WTC11 (cell line): ENCODE results near the gene DYNC1I1. TPM values are rescaled to one million over a fixed set of nuclear protein-coding genes. Genes with fewer than 3 reads are reported as not detected.

Experiments used
- ATAC-seq: fragments of 200-7000 bp; cut with Tn5 transposase; 2 replicates; pipeline ENCODE4 v1.10.0; 2021; ENCODE audit warnings: mild to moderate bottlenecking, moderate library complexity
- CTCF ChIA-PET: fragments of 300-600 bp; sonication (Branson Sonifier 250); formaldehyde crosslinking; loops from one replicate; lab custom pipeline; 2021; ENCODE audit warnings: antibody characterized with exemption; lab: Charles Lee
- POLR2A ChIA-PET: fragments of 350-600 bp; sonication (Branson Sonifier 250); formaldehyde crosslinking; loops from one replicate; lab custom pipeline; 2021; ENCODE audit warnings: antibody characterized with exemption; lab: Charles Lee
- DNase-seq: peaks from one replicate; pipeline ENCODE4 v3.0.0; 2021; ENCODE audit warnings: low spot score
- H3K27ac Mint-ChIP-seq: 2 replicates; pipeline ENCODE4 v1.8.0; 2021; ENCODE audit warnings: mixed read lengths
- H3K27me3 Mint-ChIP-seq: 2 replicates; pipeline ENCODE4 v1.8.0; 2021; ENCODE audit warnings: low read depth, mild to moderate bottlenecking, moderate library complexity, mixed read lengths
- H3K36me3 Mint-ChIP-seq: 2 replicates; pipeline ENCODE4 v1.8.0; 2021; ENCODE audit warnings: mixed read lengths
- H3K4me1 Mint-ChIP-seq: 2 replicates; pipeline ENCODE4 v1.8.0; 2022; ENCODE audit warnings: mixed read lengths
- H3K4me3 Mint-ChIP-seq: 2 replicates; pipeline ENCODE4 v1.8.0; 2021; ENCODE audit warnings: mild to moderate bottlenecking, moderate library complexity, mixed read lengths
- H3K9me3 Mint-ChIP-seq: 2 replicates; pipeline ENCODE4 v1.8.0; 2021; ENCODE audit warnings: mixed read lengths
- CBFB ChIP-seq: sonication (generic); formaldehyde crosslinking; IDR thresholded peaks from 2 replicates; pipeline ENCODE4 v1.8.1; 2022; ENCODE audit warnings: mild to moderate bottlenecking, low read depth, missing genetic modification reagents
- ERG ChIP-seq: fragments of 250-450 bp; sonication (Bioruptor Pico); IDR thresholded peaks from 2 replicates; pipeline ENCODE4 v1.8.0; 2021; ENCODE audit warnings: mild to moderate bottlenecking
- FOXJ3 ChIP-seq: sonication (generic); formaldehyde crosslinking; IDR thresholded peaks from 2 replicates; pipeline ENCODE4 v1.9.0; 2021; ENCODE audit warnings: missing genetic modification reagents, mild to moderate bottlenecking, borderline replicate concordance
- FOXK1 ChIP-seq: sonication (generic); formaldehyde crosslinking; IDR thresholded peaks from 2 replicates; pipeline ENCODE4 v1.8.0; 2022; ENCODE audit warnings: mild to moderate bottlenecking, moderate library complexity, missing genetic modification reagents
- FOXP1 ChIP-seq: sonication (generic); formaldehyde crosslinking; IDR thresholded peaks from 2 replicates; pipeline ENCODE4 v1.8.0; 2022; ENCODE audit warnings: missing genetic modification reagents, mild to moderate bottlenecking, moderate library complexity, borderline replicate concordance
- GABPB1 ChIP-seq: sonication (generic); formaldehyde crosslinking; IDR thresholded peaks from 2 replicates; pipeline ENCODE4 v1.8.1; 2023; ENCODE audit warnings: mild to moderate bottlenecking, missing genetic modification reagents
- GRHL2 ChIP-seq: fragments of 250-450 bp; sonication (Bioruptor Pico); IDR thresholded peaks from 2 replicates; pipeline ENCODE4 v1.8.0; 2022; ENCODE audit warnings: mild to moderate bottlenecking, moderate library complexity; ENCODE audit not compliant: insufficient replicate concordance, severe bottlenecking
- IRF2 ChIP-seq: sonication (generic); formaldehyde crosslinking; IDR thresholded peaks from 2 replicates; pipeline ENCODE4 v1.8.0; 2022; ENCODE audit warnings: low read depth, missing genetic modification reagents, borderline replicate concordance
- KAT7 ChIP-seq: sonication (generic); formaldehyde crosslinking; IDR thresholded peaks from 2 replicates; pipeline ENCODE4 v1.8.1; 2023; ENCODE audit warnings: missing genetic modification reagents, mild to moderate bottlenecking, borderline replicate concordance
- MAX ChIP-seq: sonication (generic); formaldehyde crosslinking; IDR thresholded peaks from 2 replicates; pipeline ENCODE4 v1.8.0; 2022; ENCODE audit warnings: mild to moderate bottlenecking, missing genetic modification reagents
- NFATC4 ChIP-seq: fragments of 250-450 bp; sonication (Bioruptor Pico); IDR thresholded peaks from 2 replicates; pipeline ENCODE4 v1.9.0; 2021; ENCODE audit warnings: mild to moderate bottlenecking
- NFE2L1 ChIP-seq: sonication (generic); formaldehyde crosslinking; IDR thresholded peaks from 2 replicates; pipeline ENCODE4 v1.8.1; 2023; ENCODE audit warnings: missing genetic modification reagents
- NR2C2 ChIP-seq: sonication (generic); formaldehyde crosslinking; IDR thresholded peaks from 2 replicates; pipeline ENCODE4 v1.8.0; 2022; ENCODE audit warnings: mild to moderate bottlenecking, missing genetic modification reagents
- NR3C1 ChIP-seq: sonication (generic); formaldehyde crosslinking; conservative IDR thresholded peaks from 2 replicates; pipeline ENCODE4 v1.8.1; 2023; ENCODE audit warnings: low read depth, mild to moderate bottlenecking, missing genetic modification reagents
- SMAD4 ChIP-seq: sonication (generic); formaldehyde crosslinking; IDR thresholded peaks from 2 replicates; pipeline ENCODE4 v1.8.0; 2022; ENCODE audit warnings: mild to moderate bottlenecking, missing genetic modification reagents
- TEAD4 ChIP-seq: sonication (generic); formaldehyde crosslinking; IDR thresholded peaks from 2 replicates; pipeline ENCODE4 v1.8.0; 2022; ENCODE audit warnings: mild to moderate bottlenecking, missing genetic modification reagents
- ZNF317 ChIP-seq: sonication (generic); formaldehyde crosslinking; IDR thresholded peaks from 2 replicates; pipeline ENCODE4 v1.8.1; 2023; ENCODE audit warnings: low read depth, mild to moderate bottlenecking, moderate library complexity, missing genetic modification reagents, borderline replicate concordance
- ZNF512 ChIP-seq: sonication (generic); formaldehyde crosslinking; IDR thresholded peaks from 2 replicates; pipeline ENCODE4 v1.8.1; 2022; ENCODE audit warnings: missing genetic modification reagents, borderline replicate concordance
- ZNF671 ChIP-seq: fragments of 250-450 bp; sonication (Bioruptor Pico); IDR thresholded peaks from 2 replicates; pipeline ENCODE4 v1.8.0; 2021; ENCODE audit warnings: mild to moderate bottlenecking
- total RNA-seq: library from RNA; stranded (reverse); gene quantifications from 3 replicates; pipeline ENCODE4 v1.2.3, GENCODE V29; 2021
- TF ChIP-seq, protein P1 (sequence below): fragments of 250-450 bp; sonication (Bioruptor Pico); IDR thresholded peaks from 2 replicates; pipeline ENCODE4 v1.9.0; 2021; ENCODE audit warnings: mild to moderate bottlenecking
- TF ChIP-seq, protein P2 (sequence below): sonication (generic); formaldehyde crosslinking; IDR thresholded peaks from 2 replicates; pipeline ENCODE4 v1.8.0; 2023; ENCODE audit warnings: missing genetic modification reagents
- TF ChIP-seq, protein P3 (sequence below): fragments of 200-600 bp; IDR thresholded peaks from 2 replicates; pipeline ENCODE4 v1.8.0; 2022; ENCODE audit warnings: antibody characterized with exemption
- TF ChIP-seq, protein P4 (sequence below): sonication (generic); formaldehyde crosslinking; IDR thresholded peaks from 2 replicates; pipeline ENCODE4 v1.8.0; 2022; ENCODE audit warnings: mild to moderate bottlenecking, missing genetic modification reagents
- TF ChIP-seq, protein P5 (sequence below): sonication (generic); formaldehyde crosslinking; IDR thresholded peaks from 2 replicates; pipeline ENCODE4 v1.8.1; 2023; ENCODE audit warnings: mild to moderate bottlenecking, missing genetic modification reagents

Gene DYNC1I1
- total RNA-seq, 1 experiment from 2014 or later, result 2.8 TPM

- DNase-seq (peak; percentile 84), ATAC-seq (peak; percentile 73)
- Mint-ChIP-seq H3K36me3 (no peaks in the 10 kb centered on the region), H3K27me3 (peaks cover 4% of the 10 kb centered on the region; the same call in 1 of the 2 replicates), H3K4me1 (no peaks in the 10 kb centered on the region), H3K4me3 (no peak overlapping the region), H3K27ac (no peak overlapping the region), H3K9me3 (no peaks in the 10 kb centered on the region)
- ChIA-PET POLR2A (no interaction called here), CTCF (interaction anchor here (0.6 to 1.3 kb wide), 5 partner anchors 9 to 1111 kb away, joined by 3 read pairs; partner anchors contain the start of gene DLX5)
- TF ChIP-seq, protein P1, sequence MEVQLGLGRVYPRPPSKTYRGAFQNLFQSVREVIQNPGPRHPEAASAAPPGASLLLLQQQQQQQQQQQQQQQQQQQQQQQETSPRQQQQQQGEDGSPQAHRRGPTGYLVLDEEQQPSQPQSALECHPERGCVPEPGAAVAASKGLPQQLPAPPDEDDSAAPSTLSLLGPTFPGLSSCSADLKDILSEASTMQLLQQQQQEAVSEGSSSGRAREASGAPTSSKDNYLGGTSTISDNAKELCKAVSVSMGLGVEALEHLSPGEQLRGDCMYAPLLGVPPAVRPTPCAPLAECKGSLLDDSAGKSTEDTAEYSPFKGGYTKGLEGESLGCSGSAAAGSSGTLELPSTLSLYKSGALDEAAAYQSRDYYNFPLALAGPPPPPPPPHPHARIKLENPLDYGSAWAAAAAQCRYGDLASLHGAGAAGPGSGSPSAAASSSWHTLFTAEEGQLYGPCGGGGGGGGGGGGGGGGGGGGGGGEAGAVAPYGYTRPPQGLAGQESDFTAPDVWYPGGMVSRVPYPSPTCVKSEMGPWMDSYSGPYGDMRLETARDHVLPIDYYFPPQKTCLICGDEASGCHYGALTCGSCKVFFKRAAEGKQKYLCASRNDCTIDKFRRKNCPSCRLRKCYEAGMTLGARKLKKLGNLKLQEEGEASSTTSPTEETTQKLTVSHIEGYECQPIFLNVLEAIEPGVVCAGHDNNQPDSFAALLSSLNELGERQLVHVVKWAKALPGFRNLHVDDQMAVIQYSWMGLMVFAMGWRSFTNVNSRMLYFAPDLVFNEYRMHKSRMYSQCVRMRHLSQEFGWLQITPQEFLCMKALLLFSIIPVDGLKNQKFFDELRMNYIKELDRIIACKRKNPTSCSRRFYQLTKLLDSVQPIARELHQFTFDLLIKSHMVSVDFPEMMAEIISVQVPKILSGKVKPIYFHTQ (CRISPR knock-in tag), result no peak
- 0 out of 2 replicates have a peak, but pooled peaks have one; percentile 41 for TF ChIP-seq GABPB1 (CRISPR knock-in tag)
- no peak for TF ChIP-seq FOXJ3
- no peak for TF ChIP-seq ERG (CRISPR knock-in tag)
- TF ChIP-seq NR2C2 (CRISPR knock-in tag), result no peak
- TF ChIP-seq ZNF512, result no peak
- no peak for TF ChIP-seq GRHL2 (CRISPR knock-in tag)
- TF ChIP-seq, protein P2, sequence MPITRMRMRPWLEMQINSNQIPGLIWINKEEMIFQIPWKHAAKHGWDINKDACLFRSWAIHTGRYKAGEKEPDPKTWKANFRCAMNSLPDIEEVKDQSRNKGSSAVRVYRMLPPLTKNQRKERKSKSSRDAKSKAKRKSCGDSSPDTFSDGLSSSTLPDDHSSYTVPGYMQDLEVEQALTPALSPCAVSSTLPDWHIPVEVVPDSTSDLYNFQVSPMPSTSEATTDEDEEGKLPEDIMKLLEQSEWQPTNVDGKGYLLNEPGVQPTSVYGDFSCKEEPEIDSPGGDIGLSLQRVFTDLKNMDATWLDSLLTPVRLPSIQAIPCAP (CRISPR knock-in tag), result no peak
- no peak for TF ChIP-seq ZNF671
- TF ChIP-seq FOXP1 (CRISPR knock-in tag), result no peak
- no peak for TF ChIP-seq CBFB
- TF ChIP-seq NFATC4 (CRISPR knock-in tag), result no peak
- no peak for TF ChIP-seq FOXK1 (CRISPR knock-in tag)
- no peak for TF ChIP-seq TEAD4 (CRISPR knock-in tag)
- no peak for TF ChIP-seq ZNF317 (CRISPR knock-in tag)
- TF ChIP-seq IRF2, result no peak
- TF ChIP-seq, protein P3, sequence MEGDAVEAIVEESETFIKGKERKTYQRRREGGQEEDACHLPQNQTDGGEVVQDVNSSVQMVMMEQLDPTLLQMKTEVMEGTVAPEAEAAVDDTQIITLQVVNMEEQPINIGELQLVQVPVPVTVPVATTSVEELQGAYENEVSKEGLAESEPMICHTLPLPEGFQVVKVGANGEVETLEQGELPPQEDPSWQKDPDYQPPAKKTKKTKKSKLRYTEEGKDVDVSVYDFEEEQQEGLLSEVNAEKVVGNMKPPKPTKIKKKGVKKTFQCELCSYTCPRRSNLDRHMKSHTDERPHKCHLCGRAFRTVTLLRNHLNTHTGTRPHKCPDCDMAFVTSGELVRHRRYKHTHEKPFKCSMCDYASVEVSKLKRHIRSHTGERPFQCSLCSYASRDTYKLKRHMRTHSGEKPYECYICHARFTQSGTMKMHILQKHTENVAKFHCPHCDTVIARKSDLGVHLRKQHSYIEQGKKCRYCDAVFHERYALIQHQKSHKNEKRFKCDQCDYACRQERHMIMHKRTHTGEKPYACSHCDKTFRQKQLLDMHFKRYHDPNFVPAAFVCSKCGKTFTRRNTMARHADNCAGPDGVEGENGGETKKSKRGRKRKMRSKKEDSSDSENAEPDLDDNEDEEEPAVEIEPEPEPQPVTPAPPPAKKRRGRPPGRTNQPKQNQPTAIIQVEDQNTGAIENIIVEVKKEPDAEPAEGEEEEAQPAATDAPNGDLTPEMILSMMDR, result peak; percentile 91
Measured at GRCh38 chr7:95916573-95917297, 144.4 kb downstream of the DYNC1I1 start.

- Mint-ChIP-seq H3K4me3 (no peak overlapping the region), H3K27ac (no peak overlapping the region), H3K4me1 (no peaks in the 10 kb centered on the region), H3K9me3 (no peaks in the 10 kb centered on the region), H3K27me3 (peaks cover 4% of the 10 kb centered on the region; the same call in 1 of the 2 replicates), H3K36me3 (no peaks in the 10 kb centered on the region)
- POLR2A ChIA-PET, result interaction anchor here (1.2 kb wide), 1 partner anchor 405 kb away, joined by 3 read pairs; no protein-coding TSS in a partner anchor
- CTCF ChIA-PET, result interaction anchor here (0.5 to 1.3 kb wide), 3 partner anchors 11 to 1107 kb away, joined by 3 to 4 read pairs (median 3); partner anchors contain the start of gene DLX5
- DNase-seq, result no peak
- no peak for ATAC-seq
- TF ChIP-seq NFE2L1 (CRISPR knock-in tag) (no peak), SMAD4 (no peak), MAX (CRISPR knock-in tag) (no peak), KAT7 (no peak), NR3C1 (CRISPR knock-in tag) (no peak)
- TF ChIP-seq, protein P4, sequence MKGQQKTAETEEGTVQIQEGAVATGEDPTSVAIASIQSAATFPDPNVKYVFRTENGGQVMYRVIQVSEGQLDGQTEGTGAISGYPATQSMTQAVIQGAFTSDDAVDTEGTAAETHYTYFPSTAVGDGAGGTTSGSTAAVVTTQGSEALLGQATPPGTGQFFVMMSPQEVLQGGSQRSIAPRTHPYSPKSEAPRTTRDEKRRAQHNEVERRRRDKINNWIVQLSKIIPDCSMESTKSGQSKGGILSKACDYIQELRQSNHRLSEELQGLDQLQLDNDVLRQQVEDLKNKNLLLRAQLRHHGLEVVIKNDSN (CRISPR knock-in tag), result no peak
- TF ChIP-seq, protein P5, sequence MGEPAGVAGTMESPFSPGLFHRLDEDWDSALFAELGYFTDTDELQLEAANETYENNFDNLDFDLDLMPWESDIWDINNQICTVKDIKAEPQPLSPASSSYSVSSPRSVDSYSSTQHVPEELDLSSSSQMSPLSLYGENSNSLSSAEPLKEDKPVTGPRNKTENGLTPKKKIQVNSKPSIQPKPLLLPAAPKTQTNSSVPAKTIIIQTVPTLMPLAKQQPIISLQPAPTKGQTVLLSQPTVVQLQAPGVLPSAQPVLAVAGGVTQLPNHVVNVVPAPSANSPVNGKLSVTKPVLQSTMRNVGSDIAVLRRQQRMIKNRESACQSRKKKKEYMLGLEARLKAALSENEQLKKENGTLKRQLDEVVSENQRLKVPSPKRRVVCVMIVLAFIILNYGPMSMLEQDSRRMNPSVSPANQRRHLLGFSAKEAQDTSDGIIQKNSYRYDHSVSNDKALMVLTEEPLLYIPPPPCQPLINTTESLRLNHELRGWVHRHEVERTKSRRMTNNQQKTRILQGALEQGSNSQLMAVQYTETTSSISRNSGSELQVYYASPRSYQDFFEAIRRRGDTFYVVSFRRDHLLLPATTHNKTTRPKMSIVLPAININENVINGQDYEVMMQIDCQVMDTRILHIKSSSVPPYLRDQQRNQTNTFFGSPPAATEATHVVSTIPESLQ, result no peak
Measured at GRCh38 chr7:95917634-95918033, 145.3 kb downstream of the DYNC1I1 start.
